ENCODE data around the gene RHOXF2.
"Not testable (repeated sequence)": the region's sequence is repeated elsewhere in the genome, so short reads cannot be mapped to it uniquely, and the experiment has no call there.

The RHOXF2 gene, protein sequence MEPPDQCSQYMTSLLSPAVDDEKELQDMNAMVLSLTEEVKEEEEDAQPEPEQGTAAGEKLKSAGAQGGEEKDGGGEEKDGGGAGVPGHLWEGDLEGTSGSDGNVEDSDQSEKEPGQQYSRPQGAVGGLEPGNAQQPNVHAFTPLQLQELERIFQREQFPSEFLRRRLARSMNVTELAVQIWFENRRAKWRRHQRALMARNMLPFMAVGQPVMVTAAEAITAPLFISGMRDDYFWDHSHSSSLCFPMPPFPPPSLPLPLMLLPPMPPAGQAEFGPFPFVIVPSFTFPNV

DNA sequence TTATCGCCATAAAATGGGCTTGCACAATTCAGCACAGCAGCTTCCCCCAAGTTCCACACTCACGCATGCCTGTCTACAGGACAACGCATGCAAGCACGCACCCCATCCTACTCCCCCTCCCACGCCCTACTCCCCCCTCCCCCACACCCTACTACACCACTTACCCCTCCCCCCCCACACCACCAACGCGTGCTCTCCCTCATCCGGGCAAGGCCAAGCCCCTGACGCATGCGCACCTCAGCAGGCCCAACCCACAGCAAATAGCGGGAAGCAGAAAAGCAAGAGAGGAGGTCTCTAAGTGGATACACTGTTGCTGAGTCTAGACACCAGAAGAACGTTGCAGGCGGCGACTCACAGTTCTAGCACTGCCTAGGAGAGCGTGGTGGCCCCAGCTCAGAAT is at the start of gene RHOXF2:
RHOXF2 (plus strand) TSS at position 301 of the 400 bp plus-strand sequence. CDS start 138 bp downstream, outside the sequence.
- DNase-seq, result not testable (repeated sequence)

DNA sequence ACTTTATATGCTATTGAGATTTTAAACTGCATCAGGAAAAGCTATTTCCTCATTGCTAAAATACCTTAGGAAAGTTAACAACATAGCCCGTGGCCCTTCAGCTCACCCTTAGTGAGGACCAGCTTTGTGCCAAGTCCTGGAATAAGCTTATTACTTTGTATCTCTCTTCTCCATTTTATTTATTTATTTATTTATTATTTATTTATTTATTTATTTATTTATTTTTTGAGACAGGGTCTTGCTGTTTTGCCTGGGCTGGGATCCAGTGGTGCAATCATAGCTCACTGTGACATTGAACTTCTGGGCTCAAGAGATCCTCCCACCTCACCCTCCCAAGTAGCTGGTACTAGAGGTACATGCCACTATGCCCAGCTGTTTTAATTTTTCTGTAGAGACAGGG is 49.0 kb upstream of the RHOXF2 start:
- no peak for DNase-seq

DNA sequence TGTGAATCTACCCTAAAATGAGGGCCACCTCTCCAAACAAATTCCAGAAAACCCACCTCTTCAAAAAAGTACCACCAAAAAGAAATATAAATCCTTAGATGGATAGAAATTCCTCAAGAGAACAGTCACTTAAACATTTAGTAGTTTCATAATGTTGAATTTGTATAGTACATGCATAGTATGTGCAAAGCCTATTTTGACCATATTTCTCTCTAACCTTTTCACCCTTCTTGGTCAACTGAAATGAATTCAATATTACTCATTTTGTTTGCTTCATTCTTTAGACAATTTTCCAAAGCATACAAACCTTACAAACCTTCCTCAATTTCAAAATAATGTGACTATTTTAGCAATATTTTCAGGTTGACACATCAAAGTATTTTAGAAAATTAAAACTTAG is 46.8 kb upstream of the RHOXF2 start:
- DNase-seq, result no peak

DNA sequence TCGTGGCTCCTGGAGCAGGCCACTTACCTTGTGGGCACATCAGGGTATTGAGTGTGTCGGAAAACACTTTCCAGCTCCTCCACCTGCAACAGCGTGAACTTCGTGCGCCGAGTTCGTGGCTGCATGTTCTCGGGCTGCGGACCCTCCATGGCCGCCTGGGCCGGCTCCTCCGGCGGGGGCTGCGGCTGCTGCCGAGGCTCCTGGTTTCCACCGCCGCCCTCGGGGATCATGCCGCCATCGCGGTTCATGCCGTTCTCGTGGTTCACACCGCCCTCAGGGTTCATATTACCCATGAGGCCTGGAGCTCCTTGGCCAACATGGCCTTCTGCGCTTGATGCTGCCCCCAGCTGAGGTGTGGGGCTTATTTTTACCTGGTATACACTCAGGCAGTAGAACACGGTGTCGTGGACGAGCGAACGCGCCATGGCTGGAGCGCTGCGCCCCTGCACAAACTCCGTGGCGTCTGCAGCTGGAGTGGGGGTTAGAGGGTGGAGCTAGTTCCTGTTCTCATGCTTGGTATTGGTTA is 42.9 kb upstream of the RHOXF2 start, which contains the start of gene RHOXF1:
RHOXF1 (minus strand) TSS at position 476 of the 526 bp plus-strand sequence; CDS start at position 425, 51 bp downstream.
- no peak for DNase-seq

DNA sequence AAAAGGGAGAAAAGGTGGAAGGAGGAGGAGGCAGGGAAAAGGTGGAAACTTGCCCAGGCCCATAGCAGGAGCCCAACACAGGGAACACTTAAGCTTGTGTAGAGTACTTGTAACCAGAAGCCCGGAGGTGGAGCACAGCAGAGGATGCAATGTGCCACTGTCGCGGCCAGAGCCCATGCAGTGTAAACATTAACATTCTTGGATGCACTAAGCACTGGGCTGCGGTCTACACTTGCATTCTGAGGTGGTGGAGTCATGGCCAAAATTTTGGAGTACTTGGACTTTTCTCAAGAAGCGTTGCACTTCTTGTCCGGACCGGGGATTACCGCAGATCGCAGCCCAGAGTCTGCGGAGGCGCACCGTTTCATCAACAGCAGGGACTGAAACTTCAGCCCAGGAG is 38.2 kb upstream of the RHOXF2 start:
- DNase-seq, result no peak

DNA sequence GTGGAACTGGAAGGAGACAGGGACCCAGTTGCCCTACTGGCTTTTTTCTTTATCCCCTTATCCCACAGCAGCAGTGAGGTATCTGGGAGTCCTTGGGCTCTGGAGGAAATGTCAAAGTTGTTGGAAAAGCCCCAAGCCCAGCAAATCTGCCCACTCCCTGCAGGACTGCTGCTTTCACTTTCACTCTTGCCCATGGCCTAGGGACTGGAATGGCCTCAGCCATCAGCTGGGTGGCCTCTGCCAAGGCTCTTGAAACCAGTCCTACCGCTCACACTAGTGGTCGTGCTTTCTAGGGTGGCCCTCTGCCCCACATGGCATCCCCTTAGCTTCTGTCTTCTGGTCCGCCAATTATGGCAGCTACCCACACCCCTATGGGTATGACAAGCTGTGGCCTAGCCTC is 33.0 kb upstream of the RHOXF2 start:
- DNase-seq, result no peak

DNA sequence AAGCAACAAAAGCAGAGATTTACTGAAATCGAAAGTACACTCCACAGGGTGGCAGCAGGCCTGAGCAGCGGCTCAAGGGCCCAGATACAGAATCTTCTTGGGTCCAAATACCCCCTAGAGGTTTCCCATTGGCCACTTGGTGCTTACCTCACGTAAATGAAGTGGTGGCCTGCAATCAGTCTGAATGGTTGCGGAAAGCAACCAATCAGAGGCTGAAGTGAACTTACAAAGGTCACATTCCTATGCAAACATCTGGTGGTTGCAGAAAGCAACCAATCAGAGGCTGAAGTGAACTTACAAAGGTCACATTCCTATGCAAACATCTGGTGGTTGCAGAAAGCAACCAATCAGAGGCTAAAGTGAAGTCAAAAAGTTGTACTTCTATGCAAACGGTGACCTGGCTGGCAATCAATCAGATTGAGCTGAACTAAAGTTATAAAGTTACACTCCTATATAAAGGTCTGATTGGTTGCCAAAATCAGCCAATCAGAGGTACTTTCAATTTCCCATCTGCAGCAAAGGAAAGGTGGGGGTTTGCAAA is 30.0 kb upstream of the RHOXF2 start:
- DNase-seq, result not testable (repeated sequence)

DNA sequence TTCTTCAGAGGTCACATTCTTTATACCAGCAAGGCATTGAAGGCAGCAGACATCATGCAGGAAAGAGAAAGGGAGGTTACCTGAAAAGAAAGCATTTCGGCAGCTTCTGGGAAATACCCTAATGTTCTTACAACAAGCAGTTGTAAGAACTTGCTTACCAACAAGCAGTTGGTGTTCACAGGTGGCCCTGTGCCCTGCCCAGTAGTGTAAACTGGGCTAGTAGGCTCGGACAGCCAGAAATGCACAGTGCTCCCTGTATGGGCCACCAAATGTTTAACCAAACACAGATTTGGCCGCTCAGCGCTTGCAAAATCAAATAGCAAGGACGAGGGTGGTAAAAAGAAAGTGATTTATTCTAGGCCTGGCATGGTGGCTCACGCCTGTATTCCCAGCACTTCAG is 22.3 kb upstream of the RHOXF2 start:
- no peak for DNase-seq

DNA sequence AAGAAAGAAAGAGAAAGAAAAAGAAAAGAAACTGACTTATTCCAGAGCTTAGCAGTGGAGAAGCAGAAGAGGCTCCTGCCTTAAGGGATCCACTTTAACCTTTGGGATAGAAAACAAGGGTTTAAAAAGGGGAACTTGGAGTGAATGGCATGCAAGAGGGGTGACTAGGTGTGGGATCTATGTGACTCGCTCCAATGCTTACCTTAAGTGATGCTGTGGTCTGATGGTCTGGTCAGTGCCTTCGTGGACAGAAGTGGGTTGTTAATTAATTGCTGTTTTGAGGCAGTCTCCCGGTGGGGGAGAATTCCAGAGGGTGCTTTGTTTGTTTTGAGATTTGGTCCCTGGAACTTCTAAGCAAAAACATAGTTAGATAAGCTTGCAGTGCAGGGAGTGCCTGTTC is 21.6 kb upstream of the RHOXF2 start:
- DNase-seq, result no peak

DNA sequence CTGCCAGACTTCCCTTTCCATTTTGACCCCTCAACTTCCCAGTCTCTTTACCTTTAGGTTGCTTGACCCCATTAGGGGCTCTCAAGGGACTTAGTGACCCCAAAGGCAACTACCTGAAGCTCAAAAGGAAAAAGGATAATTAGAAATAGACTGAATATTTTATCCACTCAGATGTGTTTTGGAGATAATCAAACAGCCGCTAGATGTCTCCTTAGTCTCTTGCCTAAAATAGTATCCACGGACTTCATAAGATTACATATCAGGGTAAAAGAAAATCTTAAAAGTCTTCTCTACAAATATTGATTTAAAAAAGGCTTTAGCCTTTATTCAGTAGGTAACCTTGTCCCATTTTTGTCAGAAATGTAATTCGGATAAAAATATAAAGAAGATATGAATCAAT is 21.0 kb upstream of the RHOXF2 start:
- no peak for DNase-seq

DNA sequence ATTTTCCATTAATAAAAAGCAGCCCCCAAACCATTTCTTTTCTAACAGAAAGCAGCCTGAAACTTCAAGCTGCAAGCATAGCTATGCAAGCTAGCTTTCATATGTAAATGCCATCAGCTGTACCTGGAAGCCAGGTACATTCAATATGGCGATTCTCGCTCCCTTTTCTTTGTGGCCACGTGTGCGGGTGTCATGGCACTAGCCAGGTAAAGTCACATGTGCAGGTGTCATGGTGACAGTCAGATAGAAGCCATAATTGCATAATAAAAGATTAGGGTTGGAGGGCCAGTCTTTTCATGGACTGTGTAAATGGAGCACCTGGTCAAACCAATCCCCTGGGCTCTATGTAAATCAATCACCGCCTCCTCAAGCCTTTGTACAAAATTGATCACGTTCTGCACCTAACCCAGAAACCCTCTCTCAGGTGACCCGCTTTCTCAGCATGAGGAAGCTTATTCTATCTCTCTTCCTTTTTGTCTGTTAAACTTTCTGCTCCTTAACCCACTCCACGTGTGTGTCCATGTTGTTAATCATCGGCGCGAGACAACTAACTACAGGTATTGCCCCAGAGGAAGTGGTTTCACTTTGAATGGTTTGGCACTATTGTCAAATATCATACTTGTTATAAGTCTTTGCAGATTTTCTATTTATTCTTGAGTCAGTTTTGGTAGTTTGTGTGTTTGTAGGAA is 18.0 kb upstream of the RHOXF2 start:
- DNase-seq, result no peak

DNA sequence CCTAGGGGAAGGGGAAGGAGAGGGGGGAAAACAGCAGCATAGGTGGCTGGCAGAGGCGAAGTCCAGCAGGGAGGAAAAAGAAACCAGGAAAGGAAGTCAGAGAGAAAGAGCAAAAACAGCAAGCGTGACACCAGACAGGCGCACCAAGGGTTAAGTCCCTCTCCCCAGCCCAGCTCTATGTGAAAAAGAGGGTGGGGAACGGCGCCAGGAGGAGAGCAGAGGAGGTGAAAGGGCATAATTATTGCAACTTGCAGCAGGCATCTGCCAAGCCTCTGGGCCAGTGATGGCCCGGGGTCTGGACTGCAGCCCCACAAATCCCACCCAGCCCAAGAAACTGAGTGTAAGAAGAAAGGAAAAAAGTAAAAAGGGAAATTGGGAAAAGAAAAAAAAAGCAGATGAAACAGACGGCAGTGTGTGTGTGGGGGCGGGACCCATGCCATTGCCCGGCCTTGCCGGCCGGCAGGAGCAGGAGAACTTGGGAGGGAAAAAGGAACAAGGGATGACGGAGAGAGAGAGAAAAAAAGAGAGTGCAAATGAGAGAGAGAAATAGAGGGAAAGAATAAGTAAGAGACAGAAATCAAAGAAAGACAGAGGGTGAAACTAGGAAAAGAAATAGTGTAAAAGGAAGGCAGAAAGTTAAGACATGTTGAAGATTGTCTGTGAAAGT is 14.1 kb upstream of the RHOXF2 start:
- DNase-seq, result no peak

DNA sequence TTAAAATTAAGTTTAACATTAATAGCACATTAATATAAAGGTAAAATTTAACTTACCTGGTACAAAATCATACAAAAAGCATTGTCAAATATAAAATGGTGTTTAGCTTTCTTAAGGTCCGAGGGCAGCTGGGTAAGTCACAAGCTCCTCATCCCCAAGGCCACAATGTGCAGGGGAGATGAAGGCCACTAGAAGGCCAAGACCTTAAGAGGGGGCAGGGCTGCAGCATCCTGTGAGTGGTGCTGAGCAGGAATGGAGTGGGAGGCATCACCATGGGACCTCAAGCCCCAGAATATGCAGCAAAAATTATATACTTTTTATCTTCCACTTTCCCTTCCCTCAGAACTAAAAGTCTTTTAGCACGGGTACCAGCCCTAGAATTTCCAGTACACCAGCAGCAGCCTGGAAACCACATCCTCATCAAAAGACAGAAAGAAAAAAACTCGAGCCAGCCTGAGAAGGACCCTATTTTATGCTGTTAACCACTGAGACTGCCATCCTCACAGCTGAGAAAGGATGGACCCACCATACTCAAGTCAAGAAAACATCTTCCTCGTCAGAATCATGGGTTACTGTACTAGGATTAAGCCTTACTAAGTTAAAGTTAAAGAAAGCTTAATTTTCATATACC is 13.0 kb upstream of the RHOXF2 start:
- no peak for DNase-seq

DNA sequence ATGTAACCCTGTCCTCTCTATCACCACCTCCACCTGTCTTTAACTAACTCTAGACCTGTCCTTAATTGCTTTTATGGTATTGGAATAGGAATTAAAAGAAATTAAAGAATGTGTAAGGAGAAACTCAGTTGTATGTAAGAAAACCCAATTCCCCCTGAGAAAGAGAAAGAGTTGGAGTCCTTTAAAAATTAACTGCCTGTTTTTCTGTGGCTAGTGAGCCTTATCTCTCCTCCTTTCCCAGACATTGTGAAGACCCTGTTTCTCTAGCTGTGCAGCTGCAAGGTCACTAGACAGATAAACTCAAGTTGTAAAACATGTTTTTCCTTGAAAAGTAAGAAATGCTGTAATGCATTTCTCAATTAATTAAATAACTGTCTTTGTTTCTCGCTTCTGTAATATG is 12.1 kb upstream of the RHOXF2 start:
- DNase-seq, result not testable (repeated sequence)

DNA sequence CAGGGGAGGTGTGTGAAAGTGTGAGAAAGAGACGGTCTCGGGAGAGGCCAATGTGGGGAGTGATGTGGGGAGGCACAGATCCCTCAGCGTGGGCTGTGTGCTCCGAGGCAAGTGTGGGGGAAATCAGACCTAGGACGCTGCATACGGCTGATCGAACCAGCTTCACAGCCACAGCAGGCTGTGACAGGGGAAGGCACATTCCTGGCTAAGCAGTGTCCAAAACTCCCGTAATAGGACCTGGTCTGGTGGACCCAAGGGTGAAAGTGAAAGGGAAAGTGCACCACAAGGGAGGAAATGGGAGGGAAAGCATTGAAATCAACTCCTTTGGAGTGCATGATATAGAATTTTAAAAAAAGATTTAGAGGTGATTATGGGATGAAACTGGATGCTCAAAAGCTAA is 10.9 kb upstream of the RHOXF2 start:
- no peak for DNase-seq

DNA sequence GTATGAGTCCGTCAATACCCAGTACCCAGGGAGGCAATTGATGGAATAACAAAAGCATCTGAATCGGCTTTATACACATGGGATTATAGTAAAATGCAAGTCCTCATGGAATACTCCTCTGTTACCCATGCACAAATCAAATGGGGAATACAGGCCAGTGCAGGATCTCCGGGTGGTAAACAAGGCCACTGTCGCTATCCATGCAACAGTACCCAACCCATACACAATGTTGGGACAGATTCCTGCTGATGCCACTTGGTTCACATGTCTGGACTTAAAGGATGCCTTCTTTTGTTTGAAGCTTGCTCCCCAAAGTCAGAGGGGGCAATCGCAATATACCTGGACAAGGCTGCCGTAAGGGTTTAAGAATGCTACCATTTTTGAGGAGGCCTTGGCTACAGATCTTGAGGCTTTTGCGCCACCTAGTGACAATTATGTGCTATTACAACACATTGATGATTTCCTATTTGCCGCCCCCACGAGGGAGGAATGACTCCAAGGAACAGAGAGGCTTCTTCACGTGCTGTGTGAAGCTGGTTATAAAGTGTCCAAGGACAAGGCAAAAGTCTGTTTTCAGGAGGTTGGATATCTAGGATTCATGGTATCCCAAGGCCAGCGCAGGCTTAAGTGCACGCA is 8.2 kb upstream of the RHOXF2 start:
- not testable (repeated sequence) for DNase-seq

DNA sequence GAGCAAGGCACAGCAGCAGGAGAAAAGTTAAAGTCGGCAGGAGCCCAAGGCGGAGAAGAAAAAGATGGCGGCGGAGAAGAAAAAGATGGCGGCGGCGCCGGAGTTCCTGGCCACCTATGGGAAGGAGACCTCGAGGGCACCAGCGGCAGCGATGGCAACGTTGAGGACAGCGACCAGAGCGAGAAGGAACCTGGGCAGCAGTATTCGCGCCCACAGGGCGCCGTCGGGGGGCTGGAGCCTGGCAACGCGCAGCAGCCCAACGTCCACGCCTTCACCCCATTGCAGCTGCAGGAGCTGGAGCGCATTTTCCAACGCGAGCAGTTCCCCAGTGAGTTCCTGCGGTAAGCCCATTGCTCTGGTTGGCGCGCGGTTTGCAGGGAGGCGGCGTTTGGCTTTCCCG is 673 bp downstream of the RHOXF2 start:
- not testable (repeated sequence) for DNase-seq

DNA sequence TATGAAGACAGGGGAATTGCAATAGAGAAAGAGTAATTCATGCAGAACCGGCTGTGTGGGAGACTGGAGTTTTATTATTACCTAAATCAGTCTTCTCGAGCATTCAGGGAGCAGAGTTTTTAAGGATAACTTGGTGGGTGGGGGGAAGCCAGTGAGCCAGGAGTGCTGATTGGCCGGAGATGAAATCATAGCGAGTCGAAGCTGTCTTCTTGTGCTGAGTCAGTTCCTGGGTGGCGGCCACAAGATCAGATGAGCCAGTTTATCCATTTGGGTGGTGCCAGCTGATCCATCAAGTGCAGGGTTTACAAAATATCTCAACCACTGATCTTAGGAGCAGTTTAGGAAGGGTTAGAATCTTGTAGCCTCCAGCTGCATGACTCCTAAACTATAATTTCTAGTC is 34.8 kb downstream of the RHOXF2 start:
- not testable (repeated sequence) for DNase-seq

DNA sequence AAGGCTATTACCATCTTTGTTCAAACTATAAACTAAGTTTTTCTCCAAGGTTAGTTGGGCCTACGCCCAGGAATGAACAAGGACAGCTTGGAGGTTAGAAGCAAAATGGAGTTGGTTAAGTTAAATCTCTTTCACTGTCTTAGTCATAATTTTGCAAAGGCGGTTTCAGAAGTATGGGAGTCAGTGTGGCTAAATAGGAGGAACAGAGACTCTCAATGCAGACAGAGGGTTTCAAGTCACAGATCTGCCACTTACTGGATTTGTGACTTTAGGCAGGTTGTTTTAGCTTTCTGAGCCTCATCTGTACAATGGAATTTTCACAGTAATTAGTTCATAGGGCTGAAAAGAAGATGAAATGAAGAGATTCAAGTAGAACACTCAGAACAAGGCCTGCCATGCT is 35.3 kb downstream of the RHOXF2 start:
- DNase-seq, result not testable (repeated sequence)

DNA sequence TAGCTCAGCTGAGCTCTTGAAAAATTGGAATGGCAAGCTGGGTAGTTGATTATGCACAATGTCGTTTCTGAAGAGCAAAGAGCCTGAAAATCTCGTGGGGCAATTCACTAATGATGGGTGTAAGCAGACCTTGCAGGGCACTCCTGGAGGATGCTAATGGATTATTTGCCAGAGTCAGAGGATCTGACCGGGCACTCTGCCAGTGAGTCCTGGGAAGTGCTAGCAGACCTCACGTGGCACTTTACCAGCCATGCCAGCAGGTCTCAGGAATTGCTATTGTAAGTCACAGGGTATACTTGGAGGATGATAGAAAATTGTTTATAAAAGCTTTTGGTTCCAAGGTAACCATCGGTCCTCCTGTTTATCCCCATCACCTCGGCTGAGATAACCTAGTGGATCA is 37.4 kb downstream of the RHOXF2 start:
- DNase-seq, result not testable (repeated sequence)

DNA sequence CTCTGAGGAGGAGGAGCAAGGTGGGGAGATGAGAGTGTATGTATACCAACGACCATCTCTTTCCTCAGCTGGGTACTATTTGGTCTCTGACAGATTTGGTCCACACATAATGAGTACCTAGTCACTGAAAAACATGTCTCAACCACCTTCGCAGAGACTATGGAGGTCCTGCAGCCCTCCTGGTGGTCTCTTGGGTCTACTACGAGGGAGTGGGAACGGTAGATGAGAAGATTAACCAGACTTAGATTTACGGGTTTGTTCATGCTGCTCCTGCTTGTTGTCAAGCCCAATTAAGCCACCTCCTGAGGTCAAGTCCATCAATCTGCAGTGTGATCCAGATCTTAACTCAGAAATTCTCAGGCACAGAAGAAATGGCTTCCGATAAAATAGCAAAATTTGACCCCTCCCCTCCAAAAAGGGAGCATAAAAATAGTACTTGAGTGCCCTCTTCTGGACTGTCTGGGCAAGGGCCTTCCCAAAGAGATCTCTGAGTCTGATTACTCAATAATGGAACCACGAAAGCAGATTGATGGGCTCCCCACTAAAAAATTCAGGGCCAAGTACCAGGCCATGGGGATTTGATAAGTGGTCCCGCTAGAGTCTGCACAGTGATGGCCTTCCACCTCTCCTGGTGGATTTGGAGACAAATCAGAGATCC is 38.3 kb downstream of the RHOXF2 start:
- not testable (repeated sequence) for DNase-seq

DNA sequence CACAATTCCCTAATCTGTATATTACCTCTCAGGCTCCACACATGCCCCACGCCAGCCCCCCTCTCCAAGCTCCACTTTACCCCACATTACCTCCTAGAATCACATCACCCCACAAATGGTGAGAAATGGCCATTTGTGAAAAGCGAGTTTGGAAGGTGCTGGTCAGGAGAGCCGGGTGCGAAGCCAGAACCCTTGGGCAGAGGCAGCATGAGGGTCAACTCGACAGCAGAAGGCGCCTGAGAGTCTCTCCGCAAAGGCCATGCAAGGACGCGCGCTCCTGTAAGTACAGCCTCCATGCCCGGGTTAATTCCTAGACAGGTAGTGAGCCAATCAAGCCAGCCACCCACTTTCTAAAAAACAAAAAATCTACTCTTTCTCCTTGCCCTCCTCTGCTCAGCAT is 42.4 kb downstream of the RHOXF2 start:
- no peak for DNase-seq
